SU-DHL-6 (cell line): ENCODE measurements around the gene NSG1.

Experiments
- H2AFZ ChIP-seq: fragments of 200-600 bp; sonication (generic); 2 replicates; pipeline ENCODE4 v1.6.1; 2014; ENCODE audit warnings: low read depth, mild to moderate bottlenecking, moderate library complexity, mixed read lengths, antibody characterized with exemption, low read length; ENCODE audit not compliant: severe bottlenecking
- H3F3A ChIP-seq: fragments of 200-600 bp; shearing (Covaris generic); 2 replicates; pipeline ENCODE4 v1.6.0; 2016; ENCODE audit warnings: antibody characterized with exemption, mild to moderate bottlenecking; ENCODE audit not compliant: insufficient read depth
- H3K27ac ChIP-seq: fragments of 200-600 bp; sonication (generic); 2 replicates; pipeline ENCODE4 v1.5.1; 2016; ENCODE audit warnings: low read depth, mild to moderate bottlenecking, low read length, moderate library complexity, mixed read lengths
- H3K27me3 ChIP-seq: fragments of 200-600 bp; sonication (generic), shearing (Covaris generic); 2 replicates; pipeline ENCODE4 v1.6.0; 2014; ENCODE audit warnings: mild to moderate bottlenecking, low read length
- H3K36me3 ChIP-seq: fragments of 200-600 bp; sonication (generic); 2 replicates; pipeline ENCODE4 v1.6.1; 2014; ENCODE audit warnings: mild to moderate bottlenecking, low read length, mixed read lengths
- H3K4me2 ChIP-seq: fragments of 300-600, 200-600 bp; shearing (Covaris generic), sonication (generic); 2 replicates; pipeline ENCODE4 v1.6.0; 2014; ENCODE audit warnings: low read length, low read depth, mild to moderate bottlenecking; ENCODE audit not compliant: poor library complexity, severe bottlenecking
- H3K4me3 ChIP-seq: fragments of 200-600 bp; sonication (generic); 2 replicates; pipeline ENCODE4 v1.5.1; 2014; ENCODE audit warnings: antibody characterized with exemption, low read length, mild to moderate bottlenecking, mixed read lengths; ENCODE audit not compliant: insufficient read depth, poor library complexity, severe bottlenecking
- H3K79me2 ChIP-seq: fragments of 200-600 bp; sonication (generic); 2 replicates; pipeline ENCODE4 v1.6.1; 2014; ENCODE audit warnings: mild to moderate bottlenecking, low read length, moderate library complexity; ENCODE audit not compliant: insufficient read depth
- H3K9ac ChIP-seq: fragments of 200-600 bp; sonication (generic); 2 replicates; pipeline ENCODE4 v1.7.0; 2014; ENCODE audit warnings: mild to moderate bottlenecking, low read length
- H3K9me2 ChIP-seq: fragments of 200-600 bp; sonication (generic); replicated peaks from 2 replicates; pipeline ENCODE4 v1.6.1; 2014; ENCODE audit warnings: low read length; ENCODE audit not compliant: insufficient read depth
- H3K9me3 ChIP-seq: fragments of 200-600 bp; sonication (generic); 2 replicates; pipeline ENCODE4 v1.6.1; 2014; ENCODE audit warnings: low read length, mixed read lengths; ENCODE audit not compliant: insufficient read depth
- H4K20me1 ChIP-seq: fragments of 200-600 bp; sonication (generic); 2 replicates; pipeline ENCODE4 v1.6.1; 2014; ENCODE audit warnings: low read depth, mild to moderate bottlenecking, antibody characterized with exemption, low read length, moderate library complexity, mixed read lengths
- CTCF ChIP-seq: fragments of 200-600 bp; sonication (generic); IDR thresholded peaks from one replicate; pipeline ENCODE4 v1.5.1; 2017; ENCODE audit warnings: antibody characterized with exemption, mild to moderate bottlenecking, low read length, moderate library complexity; ENCODE audit not compliant: insufficient read depth, poor library complexity, severe bottlenecking
- EZH2phosphoT487 ChIP-seq: fragments of 200-600 bp; sonication (generic), shearing (Covaris generic); conservative IDR thresholded peaks from 2 replicates; pipeline ENCODE4 v1.6.1; 2018; ENCODE audit warnings: mild to moderate bottlenecking, antibody characterized with exemption, low read length, moderate library complexity, mixed read lengths

NSG1 gene

GRCh38 chr4:4386736-4387392 is at the start of gene NSG1:
TSS of gene NSG1 (plus strand) at chr4:4387102. CDS start at chr4:4387630, 528 bp downstream.
- H3K9me2 ChIP-seq = no peaks in the 10 kb centered on the region
- peak within 1 kb of the TSS; percentile 49 for H2AFZ ChIP-seq
- peak within 1 kb of the TSS; percentile 75 for H3K27ac ChIP-seq
- no peaks in the 10 kb centered on the region for H3K9me3 ChIP-seq
- peaks cover 8% of the 10 kb centered on the region; the same call in 1 of the 2 replicates for H3K79me2 ChIP-seq
- TF ChIP-seq CTCF (no peak), EZH2phosphoT487 (no peak)
- H3K9ac ChIP-seq = peak within 1 kb of the TSS; percentile 82
- peak within 1 kb of the TSS; percentile 63 for H3K4me2 ChIP-seq
- H3K36me3 ChIP-seq = no peaks in the 10 kb centered on the region
- no peaks in the 10 kb centered on the region for H4K20me1 ChIP-seq
- 0 out of 2 replicates have a peak, but pooled peaks cover 5% of the 10 kb centered on the region for H3F3A ChIP-seq
- no peaks in the 10 kb centered on the region for H3K27me3 ChIP-seq
- peak within 1 kb of the TSS; percentile 65 for H3K4me3 ChIP-seq

- H3F3A ChIP-seq = peaks cover 20% of the 10 kb centered on the region
- H3K4me3 ChIP-seq = no peak overlapping the region
- H2AFZ ChIP-seq = no peak overlapping the region
- no peak overlapping the region for H3K9ac ChIP-seq
- H4K20me1 ChIP-seq = no peaks in the 10 kb centered on the region
- no peak overlapping the region for H3K27ac ChIP-seq
- H3K4me2 ChIP-seq = no peak overlapping the region
- H3K9me2 ChIP-seq = no peaks in the 10 kb centered on the region
- no peaks in the 10 kb centered on the region for H3K9me3 ChIP-seq
- TF ChIP-seq CTCF = no peak
- TF ChIP-seq EZH2phosphoT487 = no peak
- no peaks in the 10 kb centered on the region for H3K27me3 ChIP-seq
- H3K36me3 ChIP-seq = no peaks in the 10 kb centered on the region
- no peaks in the 10 kb centered on the region for H3K79me2 ChIP-seq
These were observed 48.5 kb upstream of the NSG1 start for GRCh38 chr4:4338210-4339001.

GRCh38 chr4:4339504-4340085 is 47.3 kb upstream of the NSG1 start:
- no peaks in the 10 kb centered on the region for H3K36me3 ChIP-seq
- no peaks in the 10 kb centered on the region for H3K9me2 ChIP-seq
- no peak overlapping the region for H3K27ac ChIP-seq
- no peaks in the 10 kb centered on the region for H4K20me1 ChIP-seq
- H3K4me3 ChIP-seq = no peak overlapping the region
- no peak overlapping the region for H3K4me2 ChIP-seq
- no peak for TF ChIP-seq CTCF
- TF ChIP-seq EZH2phosphoT487 = no peak
- no peaks in the 10 kb centered on the region for H3K27me3 ChIP-seq
- peaks cover 31% of the 10 kb centered on the region for H3F3A ChIP-seq
- no peak overlapping the region for H3K9ac ChIP-seq
- H2AFZ ChIP-seq = no peak overlapping the region
- H3K9me3 ChIP-seq = no peaks in the 10 kb centered on the region
- no peaks in the 10 kb centered on the region for H3K79me2 ChIP-seq
